ENCODE data around the gene GPNMB. TPM values are rescaled to one million over a fixed set of nuclear protein-coding genes. Genes with fewer than 3 reads are reported as not detected.

The GPNMB gene
- total and polyA plus RNA-seq, 2 of the 4 experiments (the other 2 are of a cell fraction) = under 0.01 to 0.14 TPM

GRCh38 chr7:23226844-23227450 lies 19.6 kb upstream of the GPNMB start:
- Histone ChIP-seq H3K27me3 (ENCODE audit: control insufficient read depth, insufficient read depth, low read length) (peaks cover 6% of the 10 kb centered on the region; the same call in 1 of the 2 replicates), H3K56ac (ENCODE audit: extremely low read depth, insufficient read depth, low read length) (no peak overlapping the region), H3K36me3 (ENCODE audit: control insufficient read depth, insufficient read depth, low read length) (no peaks in the 10 kb centered on the region), H3K9me1 (ENCODE audit: insufficient read depth, low read length) (no peaks in the 10 kb centered on the region), H3K14ac (replicated peaks; ENCODE audit: low read depth, low read length) (no peak overlapping the region), H4K8ac (ENCODE audit: low read depth in 2 of 2, low read length in 2 of 2) (no peak overlapping the region), H3K4me1 (ENCODE audit: control insufficient read depth, insufficient read depth, low read length) (no peaks in the 10 kb centered on the region), H4K20me1 (ENCODE audit: insufficient read depth, low read length) (no peaks in the 10 kb centered on the region), H4K91ac (ENCODE audit: insufficient read depth, low read depth, low read length) (no peak overlapping the region), H3K4me3 (ENCODE audit: insufficient read depth, low read depth, low read length) (no peak overlapping the region), H2AK9ac (replicated peaks; ENCODE audit: low read depth, low read length, poor library complexity) (no peak overlapping the region), H3K9me3 (ENCODE audit: control insufficient read depth, insufficient read depth, low read length) (no peaks in the 10 kb centered on the region; the same call in 1 of the 2 replicates), H3K79me1 (ENCODE audit: low read depth in 1 of 2, low read length in 2 of 2) (no peaks in the 10 kb centered on the region), H4K5ac (ENCODE audit: low read depth, low read length) (no peak overlapping the region), H2BK5ac (ENCODE audit: low read depth, low read length, poor library complexity, severe bottlenecking) (no peak overlapping the region), H3K9ac (ENCODE audit: low read depth, low read length) (no peak overlapping the region), H2BK120ac (ENCODE audit: low read depth, low read length) (no peak overlapping the region), H3K27ac (ENCODE audit: insufficient read depth, low read length) (no peak overlapping the region), H3K18ac (ENCODE audit: low read depth, low read length) (no peak overlapping the region), H2AFZ (replicated peaks; ENCODE audit: low read length, poor library complexity) (no peak overlapping the region), H3K23ac (ENCODE audit: low read depth, low read length) (no peak overlapping the region), H3K4me2 (ENCODE audit: low read depth, low read length) (no peak overlapping the region), H3K4ac (ENCODE audit: low read depth, low read length) (no peak overlapping the region), H2AK5ac (ENCODE audit: low read depth, low read length) (no peak overlapping the region), H2BK15ac (ENCODE audit: low read depth, low read length) (no peak overlapping the region), H2BK20ac (ENCODE audit: low read depth, low read length) (no peak overlapping the region)
- no peak for DNase-seq
- intact Hi-C loops (cut with micrococcal nuclease) (no loop called here), dilution Hi-C loops (cut with HindIII; ENCODE audit: low sequenced_read_pairs, unreplicated experiment) (no loop called here), in situ Hi-C loops (cut with MboI; ENCODE audit: low sequenced_read_pairs) (no loop called here)
- ChIA-PET CTCF (interaction anchor here (0.6 to 1.7 kb wide), 2 partner anchors 10 to 652 kb away, joined by 3 to 5 read pairs; no protein-coding TSS in a partner anchor), POLR2A (ENCODE audit: unreplicated experiment) (interaction anchor here (0.6 kb wide), 2 partner anchors 8 to 1117 kb away, joined by 4 to 19 read pairs; no protein-coding TSS in a partner anchor)
- WGBS, 2 experiments (ENCODE audit: extremely low coverage in 2 of 2, insufficient read length in 1 of 2) = no CpG with 5 or more reads among the region's 4 CpGs
- ATAC-seq (ENCODE audit: low read depth) = no peak
- BruUV-seq (replicated peaks) = no TSS peak
- TF ChIP-seq NFE2L2 (IDR thresholded peaks at IDR 0.05; ENCODE audit: low read depth, low read length) = no peak
- no peak for TF ChIP-seq SMC3 (IDR thresholded peaks at IDR 0.05; ENCODE audit: low read depth, low read length)
- no peak for TF ChIP-seq RAD21 (IDR thresholded peaks at IDR 0.05; ENCODE audit: low read length)
- no peak for TF ChIP-seq USF2 (IDR thresholded peaks at IDR 0.05; ENCODE audit: low read depth, low read length)
- no peak for TF ChIP-seq BHLHE40 (IDR thresholded peaks at IDR 0.05; ENCODE audit: low read depth, low read length)
- TF ChIP-seq CHD1 (IDR thresholded peaks at IDR 0.05; ENCODE audit: low read depth, low read length) = no peak
- TF ChIP-seq RFX5 (IDR thresholded peaks at IDR 0.05; ENCODE audit: low read depth, low read length) = no peak
- no peak for TF ChIP-seq CEBPB (IDR thresholded peaks at IDR 0.05; ENCODE audit: low read depth, low read length)
- no peak for TF ChIP-seq MAZ (IDR thresholded peaks at IDR 0.05; ENCODE audit: borderline replicate concordance, low read depth, low read length)
- TF ChIP-seq FOS (IDR thresholded peaks at IDR 0.05; ENCODE audit: low read depth, low read length) = no peak
- TF ChIP-seq CTCF (conservative IDR thresholded peaks at IDR 0.05; ENCODE audit: low read depth, low read length) = no peak
- TF ChIP-seq RCOR1 (IDR thresholded peaks at IDR 0.05; ENCODE audit: insufficient replicate concordance, low read length) = no peak
- TF ChIP-seq ELK1 (IDR thresholded peaks at IDR 0.05; ENCODE audit: borderline replicate concordance, low read depth, low read length) = no peak
- TF ChIP-seq POLR2A (IDR thresholded peaks at IDR 0.05; ENCODE audit: low read depth, low read length) = no peak
- TF ChIP-seq MXI1 (IDR thresholded peaks at IDR 0.05; ENCODE audit: borderline replicate concordance, low read depth, low read length) = no peak
- TF ChIP-seq MAFK (IDR thresholded peaks at IDR 0.05; ENCODE audit: low read depth, low read length) = no peak
